Measurements from ENCODE around the gene ABCA4.
"Not testable (repeated sequence)": the region's sequence is repeated elsewhere in the genome, so short reads cannot be mapped to it uniquely, and the experiment has no call there.

The ABCA4 gene

GRCh38 chr1:93991271-93991670 is 129.7 kb downstream of the ABCA4 start:
- TF ChIP-seq TAF1 (IDR thresholded peaks at IDR 0.05; ENCODE audit: borderline replicate concordance, low read depth, low read length) (no peak), POLR2AphosphoS5 (IDR thresholded peaks at IDR 0.05; ENCODE audit: low read depth, low read length) (no peak), POLR2A (IDR thresholded peaks at IDR 0.05; ENCODE audit: low read depth, low read length) (no peak)
- DNase-seq (ENCODE audit: insufficient read length) (no peak), FAIRE-seq (no peak)

- DNase-seq (ENCODE audit: insufficient read length); FAIRE-seq: not testable (repeated sequence)
Observed at GRCh38 chr1:93990477-93990876, 130.5 kb downstream of the ABCA4 start.

GRCh38 chr1:93990010-93990409 is 130.9 kb downstream of the ABCA4 start:
- TF ChIP-seq POLR2A (IDR thresholded peaks at IDR 0.05; ENCODE audit: low read depth, low read length) (no peak), POLR2AphosphoS5 (IDR thresholded peaks at IDR 0.05; ENCODE audit: low read depth, low read length) (no peak), TAF1 (IDR thresholded peaks at IDR 0.05; ENCODE audit: borderline replicate concordance, low read depth, low read length) (no peak)
- FAIRE-seq, result no peak
- no peak for DNase-seq (ENCODE audit: insufficient read length)

GRCh38 chr1:93989601-93990000 is 131.3 kb downstream of the ABCA4 start:
- TF ChIP-seq POLR2AphosphoS5 (IDR thresholded peaks at IDR 0.05; ENCODE audit: low read depth, low read length) (no peak), POLR2A (IDR thresholded peaks at IDR 0.05; ENCODE audit: low read depth, low read length) (no peak), TAF1 (IDR thresholded peaks at IDR 0.05; ENCODE audit: borderline replicate concordance, low read depth, low read length) (no peak)
- DNase-seq (ENCODE audit: insufficient read length) (no peak), FAIRE-seq (no peak)

- TF ChIP-seq POLR2AphosphoS5 (IDR thresholded peaks at IDR 0.05; ENCODE audit: low read depth, low read length) (no peak), POLR2A (IDR thresholded peaks at IDR 0.05; ENCODE audit: low read depth, low read length) (no peak), TAF1 (IDR thresholded peaks at IDR 0.05; ENCODE audit: borderline replicate concordance, low read depth, low read length) (no peak)
- no peak for FAIRE-seq
- no peak for DNase-seq (ENCODE audit: insufficient read length)
Observed at GRCh38 chr1:93988634-93989350, 132.2 kb downstream of the ABCA4 start.

- DNase-seq (ENCODE audit: insufficient read length) (no peak), FAIRE-seq (no peak)
- TF ChIP-seq POLR2A (IDR thresholded peaks at IDR 0.05; ENCODE audit: low read depth, low read length) (no peak), POLR2AphosphoS5 (IDR thresholded peaks at IDR 0.05; ENCODE audit: low read depth, low read length) (no peak), TAF1 (IDR thresholded peaks at IDR 0.05; ENCODE audit: borderline replicate concordance, low read depth, low read length) (no peak)
Observed at GRCh38 chr1:93981274-93981667, 139.7 kb downstream of the ABCA4 start.

GRCh38 chr1:93980320-93981273 is 140.4 kb downstream of the ABCA4 start:
- no peak for FAIRE-seq
- no peak for DNase-seq (ENCODE audit: insufficient read length)
- no peak for TF ChIP-seq POLR2A (IDR thresholded peaks at IDR 0.05; ENCODE audit: low read depth, low read length)
- no peak for TF ChIP-seq POLR2AphosphoS5 (IDR thresholded peaks at IDR 0.05; ENCODE audit: low read depth, low read length)
- TF ChIP-seq TAF1 (IDR thresholded peaks at IDR 0.05; ENCODE audit: borderline replicate concordance, low read depth, low read length), result no peak

GRCh38 chr1:93979718-93980319 is 141.1 kb downstream of the ABCA4 start:
- TF ChIP-seq POLR2AphosphoS5 (IDR thresholded peaks at IDR 0.05; ENCODE audit: low read depth, low read length), result no peak
- no peak for TF ChIP-seq TAF1 (IDR thresholded peaks at IDR 0.05; ENCODE audit: borderline replicate concordance, low read depth, low read length)
- no peak for TF ChIP-seq POLR2A (IDR thresholded peaks at IDR 0.05; ENCODE audit: low read depth, low read length)
- no peak for DNase-seq (ENCODE audit: insufficient read length)
- no peak for FAIRE-seq

- TF ChIP-seq POLR2A (IDR thresholded peaks at IDR 0.05; ENCODE audit: low read depth, low read length) (no peak), TAF1 (IDR thresholded peaks at IDR 0.05; ENCODE audit: borderline replicate concordance, low read depth, low read length) (no peak), POLR2AphosphoS5 (IDR thresholded peaks at IDR 0.05; ENCODE audit: low read depth, low read length) (no peak)
- DNase-seq (ENCODE audit: insufficient read length) (no peak), FAIRE-seq (no peak)
Observed at GRCh38 chr1:93979040-93979717, 141.8 kb downstream of the ABCA4 start.

GRCh38 chr1:93977598-93977945 is 143.4 kb downstream of the ABCA4 start:
- no peak for DNase-seq (ENCODE audit: insufficient read length)
- no peak for FAIRE-seq
- TF ChIP-seq POLR2AphosphoS5 (IDR thresholded peaks at IDR 0.05; ENCODE audit: low read depth, low read length), result no peak
